LHCN-M2 (cell line): ENCODE measurements around the gene TPRG1L. TPM values are rescaled to one million over a fixed set of nuclear protein-coding genes. Genes with fewer than 3 reads are reported as not detected.

ENCODE experiments used
- DNase-seq: peaks from one replicate; pipeline ENCODE4 v3.0.0-alpha.2; 2012; ENCODE audit warnings: low read depth
- total RNA-seq: library from RNA; depleted of rRNA; stranded (reverse); fragments of >200 nt; gene quantifications from 2 replicates; pipeline ENCODE4 v1.2.3, GENCODE V29; 2014

The TPRG1L gene
- total RNA-seq, 1 experiment from 2014 or later = 19.6 TPM

- no peak for DNase-seq
Measured at GRCh38 chr1:3593745-3594144, 31.1 kb upstream of the TPRG1L start.

GRCh38 chr1:3594706-3595377, 30.0 kb upstream of the TPRG1L start:
- DNase-seq = no peak

DNA sequence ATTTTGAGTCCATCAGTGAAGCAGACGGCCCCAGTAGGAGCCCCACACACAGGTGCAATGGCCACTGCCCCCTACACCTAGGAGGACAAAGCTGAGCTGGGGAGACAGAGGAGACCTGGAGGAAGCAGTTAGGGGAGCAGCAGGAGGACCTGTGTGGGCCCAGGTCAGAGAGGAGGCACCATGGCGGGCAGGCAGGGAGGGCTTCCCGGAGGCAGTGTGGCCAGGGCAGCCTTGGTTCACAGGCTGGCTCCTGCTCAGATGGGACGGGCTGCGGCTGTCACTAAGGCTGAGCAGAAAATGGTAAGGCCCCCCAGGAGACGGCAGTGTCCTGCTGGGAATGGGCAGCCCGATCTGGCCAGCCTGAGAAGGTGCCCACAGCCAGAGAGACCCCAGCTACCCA, 28.9 kb upstream of the TPRG1L start:
- no peak for DNase-seq

DNA sequence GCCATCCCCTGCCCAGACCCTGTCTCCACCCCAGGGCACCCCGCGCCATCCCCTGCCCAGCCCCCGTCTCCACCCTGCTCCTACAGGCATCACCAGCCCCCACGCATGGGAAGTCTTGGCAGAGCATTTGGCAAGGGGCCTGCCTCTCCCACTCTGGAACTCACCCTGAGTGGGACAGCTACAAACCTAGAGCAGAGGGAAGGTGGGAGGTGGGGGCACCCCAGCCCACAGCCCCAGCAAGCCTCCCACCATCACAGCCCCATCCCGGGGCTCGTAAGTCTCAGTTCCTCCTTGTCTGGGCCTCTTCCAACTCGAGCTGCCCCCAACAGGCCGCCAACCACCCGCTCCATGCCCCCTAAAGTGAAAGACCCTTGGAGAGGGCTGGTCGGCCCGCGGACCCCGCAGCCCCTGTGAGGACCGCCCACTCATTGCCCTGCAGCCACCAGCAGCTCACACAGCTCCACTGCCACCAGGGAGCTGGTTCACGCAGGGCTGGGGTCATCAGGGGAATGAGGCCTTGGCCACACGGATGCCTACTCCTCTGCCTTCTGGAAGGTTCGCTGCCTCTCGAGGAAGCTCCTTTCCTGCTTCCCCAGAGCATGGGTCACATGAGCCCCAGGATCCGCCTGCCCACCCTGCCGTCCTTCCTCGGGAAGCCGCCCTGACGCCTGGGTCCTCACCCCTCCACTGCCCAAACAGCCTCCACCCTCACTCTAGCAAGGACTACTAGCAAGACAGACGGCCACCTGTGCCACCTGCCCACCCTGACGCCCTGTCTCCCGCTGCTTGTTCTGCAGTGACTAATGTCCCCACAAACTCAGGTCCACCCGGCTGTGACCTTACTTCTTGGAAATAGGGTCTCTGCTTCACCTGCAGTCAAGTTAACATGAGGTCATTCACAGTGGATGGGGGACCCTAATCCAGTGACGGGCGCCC, 27.9 kb upstream of the TPRG1L start:
- no peak for DNase-seq

- no peak for DNase-seq
Measured at GRCh38 chr1:3597599-3597964, 27.2 kb upstream of the TPRG1L start.

GRCh38 chr1:3598051-3598491, 26.7 kb upstream of the TPRG1L start:
- no peak for DNase-seq

DNA sequence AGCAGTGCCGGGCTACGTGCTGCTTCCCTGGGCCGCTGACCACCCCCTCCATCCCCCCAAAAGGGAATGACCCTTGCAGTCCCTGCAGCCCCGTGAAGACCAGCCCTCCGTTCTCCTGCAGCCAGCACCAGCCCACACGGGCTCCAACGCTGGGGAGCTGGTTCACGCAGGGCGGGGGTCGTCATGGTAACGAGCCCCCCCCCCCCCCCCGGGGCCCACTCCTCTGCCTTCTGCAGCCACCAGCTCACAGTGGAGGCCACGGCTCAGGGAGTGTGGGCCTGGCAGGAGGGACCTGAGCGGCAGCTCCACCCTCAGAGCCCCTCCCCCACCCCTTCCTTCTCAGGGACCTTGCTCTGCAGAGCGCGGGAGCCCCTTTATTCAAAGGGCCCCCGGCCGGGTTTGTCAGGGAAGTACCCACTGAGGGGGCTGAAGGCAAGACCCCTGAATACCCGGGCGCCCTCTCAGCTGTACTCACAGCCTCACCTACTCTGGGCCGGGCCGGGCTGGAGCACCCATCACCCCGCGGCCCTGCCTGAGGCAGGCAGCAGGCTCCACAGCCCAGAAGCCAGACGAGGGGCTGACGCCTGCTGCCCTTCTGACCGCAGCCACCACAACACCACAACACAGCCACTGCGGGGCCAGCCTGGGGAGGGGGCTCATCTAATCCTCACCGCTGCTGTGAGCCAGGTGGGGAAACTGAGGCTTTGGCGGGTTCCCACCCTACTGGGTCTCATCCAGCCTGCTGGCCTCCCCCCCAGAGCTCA, 26.1 kb upstream of the TPRG1L start:
- no peak for DNase-seq

DNA sequence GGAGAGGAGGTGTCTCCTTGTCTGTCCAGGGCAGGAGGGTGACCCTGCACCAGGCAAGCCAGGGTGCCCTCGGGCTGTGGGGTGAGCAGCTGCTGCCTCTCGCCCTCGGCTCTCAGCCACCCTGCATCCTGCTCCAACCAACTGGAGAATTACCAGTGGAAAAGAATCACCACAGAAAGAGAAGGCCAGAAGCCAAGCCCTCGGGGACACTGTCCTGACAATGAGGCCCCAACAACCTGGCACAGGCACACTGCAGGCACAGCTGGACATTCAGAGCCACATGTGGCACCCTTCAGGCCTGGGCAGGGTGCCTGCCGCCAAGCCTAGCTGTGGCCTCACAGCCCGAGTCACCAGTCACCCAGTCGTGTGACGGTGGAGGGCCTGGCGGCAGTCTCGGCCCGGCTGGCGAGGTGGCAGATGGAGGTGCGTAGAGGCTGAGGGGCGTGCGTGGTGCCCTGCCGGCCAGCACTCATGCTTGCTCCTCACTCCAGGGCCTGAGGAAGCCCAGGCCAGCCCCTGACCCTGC, 25.5 kb upstream of the TPRG1L start:
- no peak for DNase-seq

GRCh38 chr1:3599816-3600215, 25.0 kb upstream of the TPRG1L start:
- DNase-seq = no peak

DNA sequence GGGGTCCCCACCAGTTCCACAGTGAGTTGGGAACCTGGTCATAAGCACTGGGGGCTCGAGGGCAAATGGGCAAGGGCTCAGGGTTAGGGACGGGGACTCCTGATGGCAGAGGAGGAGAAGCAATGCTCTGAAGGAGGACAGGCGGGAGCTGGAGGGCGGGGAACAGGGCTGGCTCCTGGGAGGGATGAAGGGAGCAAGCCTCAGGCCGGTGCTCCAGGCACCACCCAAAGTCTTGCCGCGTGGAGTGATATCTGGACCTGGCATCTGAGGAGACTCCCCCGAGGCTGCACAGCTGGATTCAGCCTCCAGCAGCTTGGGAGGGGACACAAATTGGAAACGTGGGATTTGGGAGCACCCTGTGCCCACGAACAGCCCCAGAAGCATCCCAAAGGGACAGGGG, 24.5 kb upstream of the TPRG1L start:
- DNase-seq = no peak

GRCh38 chr1:3601743-3602142, 23.1 kb upstream of the TPRG1L start:
- DNase-seq = no peak

DNA sequence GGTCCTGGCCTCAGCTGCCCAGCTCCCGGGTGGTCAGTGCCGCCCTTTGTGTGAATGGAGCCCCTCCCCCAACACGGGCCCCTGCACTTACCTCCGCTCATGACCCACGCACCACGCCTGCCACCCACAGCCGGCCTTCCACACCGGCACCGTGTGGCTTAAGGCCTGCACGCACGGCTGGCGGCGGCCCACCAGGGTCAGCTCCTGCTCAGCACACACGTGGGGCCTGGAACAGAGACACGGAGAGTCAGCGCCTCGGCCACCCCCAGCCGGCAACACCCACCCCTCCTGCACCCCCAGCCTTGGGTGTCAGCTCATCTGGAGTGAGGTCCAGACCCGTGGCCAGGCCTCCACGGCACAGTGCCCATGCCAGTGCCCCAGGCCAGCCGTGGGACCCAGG, 22.4 kb upstream of the TPRG1L start:
- DNase-seq = no peak

DNA sequence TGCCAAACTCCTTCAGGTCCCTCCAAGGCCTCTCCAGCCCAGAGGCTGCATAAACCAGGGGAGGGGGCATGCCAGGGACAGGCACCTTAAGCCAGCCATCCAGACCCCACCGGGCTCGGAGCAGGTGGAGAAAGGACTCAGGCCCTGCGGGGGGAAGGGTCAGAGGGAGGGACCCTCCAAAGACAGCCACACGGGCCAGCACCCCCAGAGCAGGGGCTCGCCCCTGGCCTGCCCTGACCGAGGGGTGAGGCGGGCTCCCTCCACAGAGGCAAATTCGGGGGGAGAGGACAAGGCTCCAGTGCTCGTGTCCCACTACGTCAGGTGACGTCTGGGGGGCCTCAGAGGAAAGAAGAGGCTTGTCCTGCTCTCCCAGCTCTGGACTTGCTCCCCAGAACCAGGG, 21.7 kb upstream of the TPRG1L start:
- no peak for DNase-seq

GRCh38 chr1:3603571-3604467, 21.0 kb upstream of the TPRG1L start:
- no peak for DNase-seq

DNA sequence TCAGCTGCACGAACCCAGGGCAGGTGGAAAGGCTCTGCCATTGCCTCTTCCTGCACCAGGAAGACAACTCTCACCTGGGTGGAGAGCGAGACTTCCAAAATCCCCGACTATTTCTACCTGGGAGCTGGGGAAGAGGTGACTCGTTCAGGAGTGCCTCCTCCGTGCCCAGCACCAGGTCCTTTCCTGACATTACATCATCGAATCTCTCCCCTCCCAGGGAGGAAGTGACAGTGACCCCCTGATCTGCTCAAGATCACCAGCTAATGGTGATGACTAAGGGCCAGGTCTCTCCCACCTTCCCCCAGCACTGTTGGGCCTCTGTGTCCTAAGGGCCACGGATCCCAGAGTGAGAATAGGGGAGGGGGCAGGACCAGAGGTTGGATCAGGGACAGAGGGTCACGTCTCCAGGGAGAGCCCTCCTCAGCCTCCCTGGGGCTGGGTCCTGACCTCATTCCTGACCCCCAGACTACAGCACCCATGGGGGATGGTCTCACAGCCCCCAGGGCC, 20.3 kb upstream of the TPRG1L start:
- DNase-seq = no peak

- DNase-seq = no peak
Measured at GRCh38 chr1:3604997-3605823, 19.6 kb upstream of the TPRG1L start.

GRCh38 chr1:3606779-3607702, 17.8 kb upstream of the TPRG1L start:
- no peak for DNase-seq

DNA sequence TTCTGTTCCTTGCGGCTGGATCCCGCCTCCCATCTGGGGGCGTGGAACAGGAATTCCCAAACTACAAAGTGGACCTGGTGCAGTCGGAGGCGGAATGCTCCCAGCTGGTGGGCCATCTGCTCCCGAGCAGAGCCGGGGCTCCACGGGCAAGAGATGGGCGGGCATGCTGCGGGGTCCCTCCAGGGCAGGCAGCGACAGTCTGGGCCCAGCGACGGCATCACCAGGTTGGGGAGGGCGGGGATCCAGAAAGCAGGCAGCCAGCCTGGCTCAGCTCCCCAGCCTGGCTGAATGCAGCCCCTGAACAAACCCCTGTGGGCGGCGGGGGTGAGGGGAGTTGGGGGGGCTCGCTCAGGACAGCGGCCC, 17.1 kb upstream of the TPRG1L start:
- no peak for DNase-seq

DNA sequence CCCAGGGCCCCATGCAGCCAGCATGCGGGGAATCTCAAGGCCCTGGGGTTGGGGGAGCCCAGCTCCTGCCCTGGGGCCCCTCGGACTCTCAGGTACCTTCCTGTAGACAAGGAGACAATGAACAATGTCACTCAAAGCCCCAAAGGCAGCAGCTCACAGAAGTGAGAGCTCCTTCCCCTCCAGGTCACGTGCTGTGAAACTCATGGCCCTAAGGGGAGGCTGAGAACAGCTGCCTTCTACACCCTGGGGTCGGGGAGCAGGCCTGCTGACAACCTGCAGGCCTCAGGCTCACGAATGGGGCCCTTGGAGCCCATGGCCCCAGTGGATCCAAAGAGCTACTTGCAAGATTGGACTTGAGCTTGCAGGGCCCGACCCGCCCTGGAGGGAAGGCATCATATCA, 16.7 kb upstream of the TPRG1L start:
- DNase-seq = no peak
